Neural cell (in vitro differentiated cells): Measurements from ENCODE around the gene MRPL58. TPM values are rescaled to one million over a fixed set of nuclear protein-coding genes. Genes with fewer than 3 reads are reported as not detected.
"Not testable (repeated sequence)": the region's sequence is repeated elsewhere in the genome, so short reads cannot be mapped to it uniquely, and the experiment has no call there.

ENCODE experiments used
- H2AFZ ChIP-seq: fragments of 200-600, 300-800 bp; sonication (generic), shearing (Covaris generic); 2 replicates; pipeline ENCODE4 v1.6.0; 2014; ENCODE audit warnings: low read depth, mild to moderate bottlenecking, antibody characterized with exemption, low read length, moderate library complexity
- H3F3A ChIP-seq: fragments of 200-600 bp; shearing (Covaris generic); 2 replicates; pipeline ENCODE4 v1.6.1; 2016; ENCODE audit warnings: mild to moderate bottlenecking, moderate library complexity, mixed read lengths, antibody characterized with exemption, low read length; ENCODE audit not compliant: insufficient read depth, poor library complexity, severe bottlenecking
- H3K27ac ChIP-seq: fragments of 200-600, 300-800 bp; sonication (generic), shearing (Covaris generic); 2 replicates; pipeline ENCODE4 v1.5.1; 2014; ENCODE audit warnings: mild to moderate bottlenecking, low read length, moderate library complexity
- H3K27me3 ChIP-seq: fragments of 300-800, 200-600 bp; sonication (generic), shearing (Covaris generic); 2 replicates; pipeline ENCODE4 v1.6.0; 2014; ENCODE audit warnings: mild to moderate bottlenecking, low read depth, low read length, moderate library complexity; ENCODE audit not compliant: insufficient read depth
- H3K36me3 ChIP-seq: fragments of 300-800, 200-600 bp; sonication (generic), shearing (Covaris generic); 2 replicates; pipeline ENCODE4 v1.5.1; 2014; ENCODE audit warnings: mild to moderate bottlenecking, antibody characterized with exemption, low read length, moderate library complexity; ENCODE audit not compliant: insufficient read depth
- H3K4me2 ChIP-seq: fragments of 300-800, 200-600 bp; sonication (generic), shearing (Covaris generic); 2 replicates; pipeline ENCODE4 v1.6.0; 2014; ENCODE audit warnings: mild to moderate bottlenecking, low read length
- H3K4me3 ChIP-seq: fragments of 300-800, 200-600 bp; sonication (generic), shearing (Covaris generic); 2 replicates; pipeline ENCODE4 v1.5.1; 2014; ENCODE audit warnings: mild to moderate bottlenecking, low read length, moderate library complexity
- H3K79me2 ChIP-seq: fragments of 200-600 bp; shearing (Covaris generic); replicated peaks from 2 replicates; pipeline ENCODE4 v1.6.0; 2014; ENCODE audit warnings: mild to moderate bottlenecking, low read length, moderate library complexity; ENCODE audit not compliant: insufficient read depth
- H3K9ac ChIP-seq: fragments of 300-800, 200-600 bp; sonication (generic), shearing (Covaris generic); 2 replicates; pipeline ENCODE4 v1.6.1; 2016; ENCODE audit warnings: mild to moderate bottlenecking, low read length, mixed read lengths
- H3K9me2 ChIP-seq: fragments of 200-600 bp; shearing (Covaris generic); 2 replicates; pipeline ENCODE4 v1.6.1; 2016; ENCODE audit warnings: mild to moderate bottlenecking, low read length, mixed read lengths; ENCODE audit not compliant: insufficient read depth
- H3K9me3 ChIP-seq: fragments of 200-600, 300-800 bp; sonication (generic), shearing (Covaris generic); 2 replicates; pipeline ENCODE4 v1.6.1; 2016; ENCODE audit warnings: mild to moderate bottlenecking, mixed run types, low read length, moderate library complexity, mixed read lengths
- H4K20me1 ChIP-seq: fragments of 200-600 bp; shearing (Covaris generic); 2 replicates; pipeline ENCODE4 v1.6.1; 2016; ENCODE audit warnings: mild to moderate bottlenecking, mixed run types; ENCODE audit not compliant: insufficient read depth
- CTCF ChIP-seq: fragments of 450-650 bp; IDR thresholded peaks from 2 replicates; pipeline ENCODE4 v1.5.1; 2014; ENCODE audit warnings: antibody characterized with exemption, mild to moderate bottlenecking, moderate library complexity; ENCODE audit not compliant: poor library complexity, severe bottlenecking
- EP300 ChIP-seq: fragments of 450-650 bp; conservative IDR thresholded peaks from 2 replicates; pipeline ENCODE4 v1.6.1; 2014; ENCODE audit warnings: antibody characterized with exemption, mild to moderate bottlenecking, moderate library complexity; ENCODE audit not compliant: poor library complexity, severe bottlenecking
- EZH2 ChIP-seq: fragments of 200-600, 300-800 bp; shearing (Covaris generic), sonication (generic); IDR thresholded peaks from 2 replicates; pipeline ENCODE4 v1.6.1; 2014; ENCODE audit warnings: antibody characterized with exemption, low read length, borderline replicate concordance, mild to moderate bottlenecking; ENCODE audit not compliant: insufficient read depth, poor library complexity, severe bottlenecking
- MXI1 ChIP-seq: fragments of 450-650 bp; conservative IDR thresholded peaks from 2 replicates; pipeline ENCODE4 v1.6.1; 2014; ENCODE audit warnings: antibody characterized with exemption, mild to moderate bottlenecking; ENCODE audit not compliant: poor library complexity, severe bottlenecking
- POLR2AphosphoS5 ChIP-seq: IDR thresholded peaks from 2 replicates; pipeline ENCODE4 v1.6.1; 2012
- RAD21 ChIP-seq: fragments of 450-650 bp; conservative IDR thresholded peaks from 2 replicates; pipeline ENCODE4 v1.6.1; 2014; ENCODE audit warnings: antibody characterized with exemption, mild to moderate bottlenecking, moderate library complexity
- SMC3 ChIP-seq: fragments of 450-650 bp; conservative IDR thresholded peaks from 2 replicates; pipeline ENCODE4 v1.6.1; 2014; ENCODE audit warnings: antibody characterized with exemption, mild to moderate bottlenecking, moderate library complexity; ENCODE audit not compliant: poor library complexity
- TAF1 ChIP-seq: IDR thresholded peaks from 2 replicates; pipeline ENCODE4 v1.6.1; 2012; ENCODE audit warnings: low read depth
- polyA plus RNA-seq: library from polyadenylated mRNA; depleted of rRNA; stranded (reverse); fragments of >200 nt; gene quantifications from 2 replicates; pipeline ENCODE4 v1.2.3, GENCODE V29; 2014
- TF ChIP-seq, protein P1 (sequence below): IDR thresholded peaks from 2 replicates; pipeline ENCODE4 v1.6.1; 2012; ENCODE audit warnings: borderline replicate concordance

Gene MRPL58
- polyA plus RNA-seq, 1 donor from 2014 or later, result 47.4 TPM

- H3K9ac ChIP-seq, result no peak overlapping the region
- H3K4me3 ChIP-seq, result no peak overlapping the region
- no peaks in the 10 kb centered on the region for H4K20me1 ChIP-seq
- H3K27me3 ChIP-seq, result peaks cover 7% of the 10 kb centered on the region
- no peaks in the 10 kb centered on the region for H3F3A ChIP-seq
- TF ChIP-seq CTCF, result no peak
- TF ChIP-seq EP300, result no peak
- TF ChIP-seq, protein P1, sequence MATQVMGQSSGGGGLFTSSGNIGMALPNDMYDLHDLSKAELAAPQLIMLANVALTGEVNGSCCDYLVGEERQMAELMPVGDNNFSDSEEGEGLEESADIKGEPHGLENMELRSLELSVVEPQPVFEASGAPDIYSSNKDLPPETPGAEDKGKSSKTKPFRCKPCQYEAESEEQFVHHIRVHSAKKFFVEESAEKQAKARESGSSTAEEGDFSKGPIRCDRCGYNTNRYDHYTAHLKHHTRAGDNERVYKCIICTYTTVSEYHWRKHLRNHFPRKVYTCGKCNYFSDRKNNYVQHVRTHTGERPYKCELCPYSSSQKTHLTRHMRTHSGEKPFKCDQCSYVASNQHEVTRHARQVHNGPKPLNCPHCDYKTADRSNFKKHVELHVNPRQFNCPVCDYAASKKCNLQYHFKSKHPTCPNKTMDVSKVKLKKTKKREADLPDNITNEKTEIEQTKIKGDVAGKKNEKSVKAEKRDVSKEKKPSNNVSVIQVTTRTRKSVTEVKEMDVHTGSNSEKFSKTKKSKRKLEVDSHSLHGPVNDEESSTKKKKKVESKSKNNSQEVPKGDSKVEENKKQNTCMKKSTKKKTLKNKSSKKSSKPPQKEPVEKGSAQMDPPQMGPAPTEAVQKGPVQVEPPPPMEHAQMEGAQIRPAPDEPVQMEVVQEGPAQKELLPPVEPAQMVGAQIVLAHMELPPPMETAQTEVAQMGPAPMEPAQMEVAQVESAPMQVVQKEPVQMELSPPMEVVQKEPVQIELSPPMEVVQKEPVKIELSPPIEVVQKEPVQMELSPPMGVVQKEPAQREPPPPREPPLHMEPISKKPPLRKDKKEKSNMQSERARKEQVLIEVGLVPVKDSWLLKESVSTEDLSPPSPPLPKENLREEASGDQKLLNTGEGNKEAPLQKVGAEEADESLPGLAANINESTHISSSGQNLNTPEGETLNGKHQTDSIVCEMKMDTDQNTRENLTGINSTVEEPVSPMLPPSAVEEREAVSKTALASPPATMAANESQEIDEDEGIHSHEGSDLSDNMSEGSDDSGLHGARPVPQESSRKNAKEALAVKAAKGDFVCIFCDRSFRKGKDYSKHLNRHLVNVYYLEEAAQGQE, result no peak
- TF ChIP-seq POLR2AphosphoS5, result no peak
- H3K9me3 ChIP-seq, result no peaks in the 10 kb centered on the region
- no peaks in the 10 kb centered on the region for H3K36me3 ChIP-seq
- no peak overlapping the region for H2AFZ ChIP-seq
- H3K4me2 ChIP-seq, result no peak overlapping the region
- H3K27ac ChIP-seq, result no peak overlapping the region
- peaks cover 5% of the 10 kb centered on the region for H3K79me2 ChIP-seq
- H3K9me2 ChIP-seq, result no peaks in the 10 kb centered on the region
These were observed 44.1 kb upstream of the MRPL58 start for GRCh38 chr17:74968361-74968780.

DNA sequence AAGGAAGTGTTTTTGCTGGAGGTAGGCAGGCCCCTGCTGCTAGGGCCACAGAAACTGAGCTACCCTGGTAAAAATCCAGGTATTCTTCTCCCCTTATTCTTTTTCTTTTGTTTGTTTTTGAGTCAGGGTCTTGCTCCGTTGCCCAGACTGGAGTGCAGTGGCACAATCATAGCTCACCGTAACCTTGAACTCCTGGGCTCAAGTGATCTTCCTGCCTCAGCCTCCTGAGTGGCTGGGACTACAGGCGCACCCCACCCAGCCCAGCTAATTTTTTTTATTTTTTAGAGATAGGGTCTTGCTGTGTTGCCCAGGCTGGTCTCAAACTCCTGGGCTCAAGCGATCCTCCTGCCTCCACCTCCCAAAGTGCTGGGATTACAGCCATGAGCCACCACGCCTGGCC lies 43.0 kb upstream of the MRPL58 start:
- H4K20me1 ChIP-seq, H3K4me3 ChIP-seq, H2AFZ ChIP-seq, H3K4me2 ChIP-seq, H3K9me2 ChIP-seq, H3K36me3 ChIP-seq, H3K27ac ChIP-seq, H3K79me2 ChIP-seq, H3K9ac ChIP-seq, H3K9me3 ChIP-seq, H3K27me3 ChIP-seq, H3F3A ChIP-seq: not testable (repeated sequence)

DNA sequence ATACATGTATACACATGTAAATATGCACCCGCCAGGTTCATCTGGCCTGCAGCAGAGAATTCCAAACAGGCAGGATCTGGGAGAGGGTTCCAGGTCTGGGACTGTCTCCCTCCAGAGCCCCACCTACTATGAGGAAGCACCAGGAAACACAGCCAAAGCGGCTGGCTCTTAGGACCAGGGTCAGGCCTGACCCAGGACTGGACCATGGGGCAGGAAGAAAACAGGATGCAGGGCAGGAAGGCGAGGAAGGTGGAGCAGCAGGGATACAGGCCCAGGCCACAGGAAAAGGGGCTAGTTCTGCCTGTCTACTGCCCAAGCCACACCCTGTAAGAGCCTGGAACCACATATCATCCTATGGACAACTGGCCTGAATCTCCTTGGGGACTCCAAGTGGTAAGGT lies 42.1 kb upstream of the MRPL58 start:
- no peak overlapping the region for H3K9ac ChIP-seq
- peaks cover 5% of the 10 kb centered on the region for H3K79me2 ChIP-seq
- peak overlapping the region; percentile 96 for H3K4me3 ChIP-seq
- no peak overlapping the region for H2AFZ ChIP-seq
- H3K9me2 ChIP-seq, result no peaks in the 10 kb centered on the region
- TF ChIP-seq POLR2AphosphoS5, result no peak
- TF ChIP-seq RAD21, result no peak
- no peak for TF ChIP-seq TAF1
- no peak for TF ChIP-seq CTCF
- no peak for TF ChIP-seq MXI1
- no peak for TF ChIP-seq EP300
- no peak for TF ChIP-seq SMC3
- TF ChIP-seq EZH2, result no peak
- TF ChIP-seq, protein P1, result no peak
- H3K27me3 ChIP-seq, result peaks cover 8% of the 10 kb centered on the region
- no peak overlapping the region for H3K27ac ChIP-seq
- H4K20me1 ChIP-seq, result no peaks in the 10 kb centered on the region
- no peak overlapping the region for H3K4me2 ChIP-seq
- H3F3A ChIP-seq, result no peaks in the 10 kb centered on the region
- no peaks in the 10 kb centered on the region for H3K9me3 ChIP-seq
- no peaks in the 10 kb centered on the region for H3K36me3 ChIP-seq
